ENCODE measurements around the gene LIPK. TPM values are rescaled to one million over a fixed set of nuclear protein-coding genes. Genes with fewer than 3 reads are reported as not detected.

Gene LIPK
- polyA plus RNA-seq, 2 of the 4 experiments (the other 2 are of a cell fraction) = 0.05 TPM; not detected in 1

DNA sequence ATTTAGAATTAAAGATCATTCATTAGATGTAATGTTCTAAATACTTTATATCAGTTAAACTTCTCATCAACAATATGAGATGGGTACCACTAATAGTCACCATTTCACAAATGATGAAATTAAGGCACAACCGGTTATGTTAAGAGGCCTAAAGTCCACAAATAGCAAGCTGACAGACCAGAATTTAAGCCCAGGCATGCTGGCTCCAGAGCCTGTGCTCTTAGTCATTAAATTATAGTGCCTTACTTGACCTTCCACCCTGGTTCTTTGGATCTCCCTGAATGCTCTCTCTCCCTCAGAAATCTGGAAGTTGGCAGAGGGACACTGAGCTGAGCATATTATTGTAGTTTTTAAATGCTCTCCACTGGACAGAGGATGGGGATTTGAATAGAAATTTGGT, 57.4 kb downstream of the LIPK start:
- peaks cover 4% of the 10 kb centered on the region; the same call in 2 of the 3 replicates for H3K4me1 ChIP-seq

DNA sequence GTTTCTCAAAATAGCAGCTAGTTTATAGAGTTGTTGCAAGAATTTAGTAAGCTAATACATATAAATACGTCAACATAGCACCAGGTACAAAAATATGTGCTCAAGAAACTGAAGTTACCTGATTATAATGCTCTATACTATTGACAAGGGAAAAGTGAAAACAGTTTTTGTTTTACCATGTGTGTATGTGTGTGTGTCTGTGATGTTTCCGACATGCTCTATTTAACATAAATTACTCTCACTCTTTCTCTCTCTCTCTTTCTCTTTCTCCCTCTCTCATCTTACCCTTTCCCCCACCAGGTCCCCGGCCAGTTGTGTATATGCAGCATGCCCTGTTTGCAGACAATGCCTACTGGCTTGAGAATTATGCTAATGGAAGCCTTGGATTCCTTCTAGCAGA, 58.1 kb downstream of the LIPK start:
- 55% methylated on average over 3 of the region's 3 CpGs for WGBS (ENCODE audit: missing lambda C conversion rate)
- no peak for TF ChIP-seq MAFK (IDR thresholded peaks at IDR 0.05; ENCODE audit: partially characterized antibody)
- no peak for TF ChIP-seq TFCP2L1 (CRISPR knock-in tag; IDR thresholded peaks at IDR 0.05)
- no peak for ATAC-seq
- Histone ChIP-seq H3K4me2 (no peak overlapping the region), H3K4me3 (no peak overlapping the region), H3K4me1 (peaks cover 9% of the 10 kb centered on the region; the same call in 2 of the 3 replicates), H3K27ac (no peak overlapping the region), H3K9me3 (no peaks in the 10 kb centered on the region)
- DNase-seq (ENCODE audit: low read depth in 1 of 2, low spot score in 1 of 2) = no peak
- FAIRE-seq = no peak
- POLR2A ChIA-PET = no interaction called here
- CTCF ChIA-PET = interaction anchor here (0.8 to 1.5 kb wide), 3 partner anchors 8 to 181 kb away, joined by 3 to 5 read pairs (median 4); partner anchors contain the start of gene RNLS

More for the DNA sequence above, 57.4 kb downstream of the LIPK start:
- WGBS (ENCODE audit: missing lambda C conversion rate) = 49% methylated on average over 1 of the region's 1 CpG
- POLR2A ChIA-PET = no interaction called here
- H3K27ac ChIP-seq = no peak overlapping the region
- CTCF ChIA-PET = interaction anchor here (1.4 kb wide), 1 partner anchor 70 kb away, joined by 4 read pairs; no protein-coding TSS in a partner anchor
- FAIRE-seq = no peak
- ATAC-seq = no peak
- no peaks in the 10 kb centered on the region for H3K9me3 ChIP-seq
- DNase-seq (ENCODE audit: low read depth in 1 of 2, low spot score in 1 of 2) = no peak
- no peak overlapping the region for H3K4me2 ChIP-seq
- H3K4me3 ChIP-seq = no peak overlapping the region
- TF ChIP-seq, protein P1, sequence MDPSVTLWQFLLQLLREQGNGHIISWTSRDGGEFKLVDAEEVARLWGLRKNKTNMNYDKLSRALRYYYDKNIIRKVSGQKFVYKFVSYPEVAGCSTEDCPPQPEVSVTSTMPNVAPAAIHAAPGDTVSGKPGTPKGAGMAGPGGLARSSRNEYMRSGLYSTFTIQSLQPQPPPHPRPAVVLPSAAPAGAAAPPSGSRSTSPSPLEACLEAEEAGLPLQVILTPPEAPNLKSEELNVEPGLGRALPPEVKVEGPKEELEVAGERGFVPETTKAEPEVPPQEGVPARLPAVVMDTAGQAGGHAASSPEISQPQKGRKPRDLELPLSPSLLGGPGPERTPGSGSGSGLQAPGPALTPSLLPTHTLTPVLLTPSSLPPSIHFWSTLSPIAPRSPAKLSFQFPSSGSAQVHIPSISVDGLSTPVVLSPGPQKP (IDR thresholded peaks at IDR 0.05; ENCODE audit: low read depth, low read length) = no peak
- TF ChIP-seq CEBPB (IDR thresholded peaks at IDR 0.05) (no peak), HEYL (CRISPR knock-in tag; IDR thresholded peaks at IDR 0.05) (no peak), JUN (IDR thresholded peaks at IDR 0.05) (no peak), NFE2L2 (conservative IDR thresholded peaks at IDR 0.05; ENCODE audit: low read length) (no peak), BHLHE40 (IDR thresholded peaks at IDR 0.05; ENCODE audit: low read depth, low read length) (no peak), POLR2A (IDR thresholded peaks at IDR 0.05; ENCODE audit: low read length) (no peak), FOXS1 (CRISPR knock-in tag; IDR thresholded peaks at IDR 0.05) (no peak), SREBF2 (IDR thresholded peaks at IDR 0.05) (no peak), CHD4 (IDR thresholded peaks at IDR 0.05; ENCODE audit: borderline replicate concordance) (no peak), FOSB (CRISPR knock-in tag; IDR thresholded peaks at IDR 0.05) (no peak), CHD2 (IDR thresholded peaks at IDR 0.05; ENCODE audit: low read length, partially characterized antibody) (no peak), EHF (CRISPR knock-in tag; IDR thresholded peaks at IDR 0.05) (no peak), RNF2 (IDR thresholded peaks at IDR 0.05; ENCODE audit: borderline replicate concordance, low read depth) (no peak)
- TF ChIP-seq, protein P2, sequence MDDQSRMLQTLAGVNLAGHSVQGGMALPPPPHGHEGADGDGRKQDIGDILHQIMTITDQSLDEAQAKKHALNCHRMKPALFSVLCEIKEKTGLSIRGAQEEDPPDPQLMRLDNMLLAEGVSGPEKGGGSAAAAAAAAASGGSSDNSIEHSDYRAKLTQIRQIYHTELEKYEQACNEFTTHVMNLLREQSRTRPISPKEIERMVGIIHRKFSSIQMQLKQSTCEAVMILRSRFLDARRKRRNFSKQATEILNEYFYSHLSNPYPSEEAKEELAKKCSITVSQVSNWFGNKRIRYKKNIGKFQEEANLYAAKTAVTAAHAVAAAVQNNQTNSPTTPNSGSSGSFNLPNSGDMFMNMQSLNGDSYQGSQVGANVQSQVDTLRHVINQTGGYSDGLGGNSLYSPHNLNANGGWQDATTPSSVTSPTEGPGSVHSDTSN (IDR thresholded peaks at IDR 0.05) = no peak
- TF ChIP-seq, protein P3, sequence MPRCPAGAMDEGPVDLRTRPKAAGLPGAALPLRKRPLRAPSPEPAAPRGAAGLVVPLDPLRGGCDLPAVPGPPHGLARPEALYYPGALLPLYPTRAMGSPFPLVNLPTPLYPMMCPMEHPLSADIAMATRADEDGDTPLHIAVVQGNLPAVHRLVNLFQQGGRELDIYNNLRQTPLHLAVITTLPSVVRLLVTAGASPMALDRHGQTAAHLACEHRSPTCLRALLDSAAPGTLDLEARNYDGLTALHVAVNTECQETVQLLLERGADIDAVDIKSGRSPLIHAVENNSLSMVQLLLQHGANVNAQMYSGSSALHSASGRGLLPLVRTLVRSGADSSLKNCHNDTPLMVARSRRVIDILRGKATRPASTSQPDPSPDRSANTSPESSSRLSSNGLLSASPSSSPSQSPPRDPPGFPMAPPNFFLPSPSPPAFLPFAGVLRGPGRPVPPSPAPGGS (IDR thresholded peaks at IDR 0.05) = no peak
- TF ChIP-seq, protein P4, sequence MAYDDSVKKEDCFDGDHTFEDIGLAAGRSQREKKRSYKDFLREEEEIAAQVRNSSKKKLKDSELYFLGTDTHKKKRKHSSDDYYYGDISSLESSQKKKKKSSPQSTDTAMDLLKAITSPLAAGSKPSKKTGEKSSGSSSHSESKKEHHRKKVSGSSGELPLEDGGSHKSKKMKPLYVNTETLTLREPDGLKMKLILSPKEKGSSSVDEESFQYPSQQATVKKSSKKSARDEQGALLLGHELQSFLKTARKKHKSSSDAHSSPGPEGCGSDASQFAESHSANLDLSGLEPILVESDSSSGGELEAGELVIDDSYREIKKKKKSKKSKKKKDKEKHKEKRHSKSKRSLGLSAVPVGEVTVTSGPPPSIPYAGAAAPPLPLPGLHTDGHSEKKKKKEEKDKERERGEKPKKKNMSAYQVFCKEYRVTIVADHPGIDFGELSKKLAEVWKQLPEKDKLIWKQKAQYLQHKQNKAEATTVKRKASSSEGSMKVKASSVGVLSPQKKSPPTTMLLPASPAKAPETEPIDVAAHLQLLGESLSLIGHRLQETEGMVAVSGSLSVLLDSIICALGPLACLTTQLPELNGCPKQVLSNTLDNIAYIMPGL (CRISPR knock-in tag; IDR thresholded peaks at IDR 0.05; ENCODE audit: borderline replicate concordance) = no peak

DNA sequence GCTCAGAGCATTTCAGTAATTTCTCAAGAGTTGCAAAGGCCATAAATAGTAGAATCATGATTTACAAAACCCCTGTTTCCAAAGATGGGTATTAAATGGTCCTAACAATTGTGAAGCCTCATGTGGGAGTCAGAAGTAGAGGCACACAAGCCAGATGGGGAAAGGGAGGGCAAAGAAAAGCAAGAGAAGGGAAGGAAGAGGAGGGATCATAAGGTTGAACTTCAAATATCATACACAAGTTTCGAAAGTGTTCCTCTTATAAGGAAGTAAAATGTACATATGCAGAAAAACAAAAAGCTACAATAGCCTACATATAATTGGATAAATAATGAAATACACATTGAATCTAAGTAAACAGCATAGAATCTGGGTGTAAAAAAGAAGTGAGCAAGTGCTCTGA, 59.8 kb downstream of the LIPK start:
- DNase-seq (ENCODE audit: low read depth in 1 of 2, low spot score in 1 of 2) (no peak), FAIRE-seq (no peak), ATAC-seq (no peak)
- Histone ChIP-seq H3K9me3 (no peaks in the 10 kb centered on the region), H3K4me3 (no peak overlapping the region), H3K4me1 (peaks cover 9% of the 10 kb centered on the region; the same call in 2 of the 3 replicates), H3K4me2 (no peak overlapping the region), H3K27ac (no peak overlapping the region)
- CTCF ChIA-PET = interaction anchor here (1.0 kb wide), 1 partner anchor 70 kb away, joined by 3 read pairs; no protein-coding TSS in a partner anchor
- WGBS (ENCODE audit: missing lambda C conversion rate) = 59% methylated on average over 1 of the region's 1 CpG
- TF ChIP-seq, protein P5, sequence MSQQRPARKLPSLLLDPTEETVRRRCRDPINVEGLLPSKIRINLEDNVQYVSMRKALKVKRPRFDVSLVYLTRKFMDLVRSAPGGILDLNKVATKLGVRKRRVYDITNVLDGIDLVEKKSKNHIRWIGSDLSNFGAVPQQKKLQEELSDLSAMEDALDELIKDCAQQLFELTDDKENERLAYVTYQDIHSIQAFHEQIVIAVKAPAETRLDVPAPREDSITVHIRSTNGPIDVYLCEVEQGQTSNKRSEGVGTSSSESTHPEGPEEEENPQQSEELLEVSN (IDR thresholded peaks at IDR 0.05; ENCODE audit: borderline replicate concordance, low read depth) = no peak
- TF ChIP-seq, protein P2 (IDR thresholded peaks at IDR 0.05) = no peak
- TF ChIP-seq ZNF302 (CRISPR knock-in tag; IDR thresholded peaks at IDR 0.05) = no peak
- no peak for TF ChIP-seq ZSCAN20 (CRISPR knock-in tag; IDR thresholded peaks at IDR 0.05)
- no peak for TF ChIP-seq BHLHE40 (IDR thresholded peaks at IDR 0.05; ENCODE audit: low read depth, low read length)
- no peak for TF ChIP-seq HOXB13 (CRISPR knock-in tag; IDR thresholded peaks at IDR 0.05; ENCODE audit: low read depth)
- no peak for TF ChIP-seq RAD21 (conservative IDR thresholded peaks at IDR 0.05 in 1 of 2, IDR thresholded peaks at IDR 0.05 in 1 of 2)
- POLR2A ChIA-PET = no interaction called here
